Stomach (tissue), 4 donors: ENCODE measurements around the gene MSN.

Source experiments
- EP300 ChIP-seq: sonication (generic); formaldehyde crosslinking; IDR thresholded peaks from one replicate; pipeline ENCODE4 v1.6.1; 2017; ENCODE audit warnings: antibody characterized with exemption
- POLR2A ChIP-seq, 4 donors: fragments of 450-650 bp; IDR thresholded peaks; one replicate each; pipeline ENCODE4 v1.6.1; 2016; ENCODE audit warnings: antibody characterized with exemption in 4 of 4, control low read depth in 2 of 4, mild to moderate bottlenecking in 1 of 4, moderate library complexity in 1 of 4
- POLR2AphosphoS5 ChIP-seq, 3 donors: sonication (generic); formaldehyde crosslinking; IDR thresholded peaks; one replicate each; pipeline ENCODE4 v1.6.1; 2016; ENCODE audit warnings: antibody characterized with exemption in 3 of 3
- TF ChIP-seq, protein P1 (sequence below), 7 experiments: fragments of 450-650 bp in 4 of 7; fragments of 200-600 bp in 3 of 7; sonication (generic) in 3 of 7; IDR thresholded peaks; one replicate each; pipeline ENCODE4 v1.5.1; 2016 to 2019; ENCODE audit warnings: antibody characterized with exemption in 7 of 7, control low read depth in 2 of 7, mild to moderate bottlenecking in 1 of 7

DNA sequence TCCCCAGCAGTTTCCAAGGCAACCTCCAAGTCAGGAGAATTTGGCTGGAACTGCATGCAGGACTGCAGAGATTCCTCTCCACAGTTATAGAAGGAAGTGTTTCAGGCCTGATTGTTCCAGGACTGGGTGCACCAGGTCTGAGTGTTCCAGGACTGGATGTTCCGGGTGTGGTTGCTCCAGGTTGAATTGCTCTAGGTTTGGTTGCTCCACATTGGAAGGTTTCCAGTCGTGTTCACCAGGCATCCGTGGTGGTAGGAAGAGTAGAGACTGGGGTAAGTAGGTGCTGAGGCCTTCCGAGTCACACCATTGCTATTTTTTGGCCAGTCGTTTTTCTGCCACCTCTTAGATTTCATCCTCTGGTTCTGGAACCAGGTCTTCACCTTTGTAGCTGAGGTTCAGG, 105.4 kb downstream of the MSN start:
- TF ChIP-seq, protein P1, sequence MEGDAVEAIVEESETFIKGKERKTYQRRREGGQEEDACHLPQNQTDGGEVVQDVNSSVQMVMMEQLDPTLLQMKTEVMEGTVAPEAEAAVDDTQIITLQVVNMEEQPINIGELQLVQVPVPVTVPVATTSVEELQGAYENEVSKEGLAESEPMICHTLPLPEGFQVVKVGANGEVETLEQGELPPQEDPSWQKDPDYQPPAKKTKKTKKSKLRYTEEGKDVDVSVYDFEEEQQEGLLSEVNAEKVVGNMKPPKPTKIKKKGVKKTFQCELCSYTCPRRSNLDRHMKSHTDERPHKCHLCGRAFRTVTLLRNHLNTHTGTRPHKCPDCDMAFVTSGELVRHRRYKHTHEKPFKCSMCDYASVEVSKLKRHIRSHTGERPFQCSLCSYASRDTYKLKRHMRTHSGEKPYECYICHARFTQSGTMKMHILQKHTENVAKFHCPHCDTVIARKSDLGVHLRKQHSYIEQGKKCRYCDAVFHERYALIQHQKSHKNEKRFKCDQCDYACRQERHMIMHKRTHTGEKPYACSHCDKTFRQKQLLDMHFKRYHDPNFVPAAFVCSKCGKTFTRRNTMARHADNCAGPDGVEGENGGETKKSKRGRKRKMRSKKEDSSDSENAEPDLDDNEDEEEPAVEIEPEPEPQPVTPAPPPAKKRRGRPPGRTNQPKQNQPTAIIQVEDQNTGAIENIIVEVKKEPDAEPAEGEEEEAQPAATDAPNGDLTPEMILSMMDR (IDR thresholded peaks at IDR 0.05): no peak
- TF ChIP-seq EP300 (no peak), POLR2A (IDR thresholded peaks at IDR 0.05) (no peak), POLR2AphosphoS5 (IDR thresholded peaks at IDR 0.05) (no peak)
